ENCODE measurements around the gene NHLRC4.
A peak's percentile ranks its signal among the peaks of the same experiment; 100 is the strongest.

Gene NHLRC4

DNA sequence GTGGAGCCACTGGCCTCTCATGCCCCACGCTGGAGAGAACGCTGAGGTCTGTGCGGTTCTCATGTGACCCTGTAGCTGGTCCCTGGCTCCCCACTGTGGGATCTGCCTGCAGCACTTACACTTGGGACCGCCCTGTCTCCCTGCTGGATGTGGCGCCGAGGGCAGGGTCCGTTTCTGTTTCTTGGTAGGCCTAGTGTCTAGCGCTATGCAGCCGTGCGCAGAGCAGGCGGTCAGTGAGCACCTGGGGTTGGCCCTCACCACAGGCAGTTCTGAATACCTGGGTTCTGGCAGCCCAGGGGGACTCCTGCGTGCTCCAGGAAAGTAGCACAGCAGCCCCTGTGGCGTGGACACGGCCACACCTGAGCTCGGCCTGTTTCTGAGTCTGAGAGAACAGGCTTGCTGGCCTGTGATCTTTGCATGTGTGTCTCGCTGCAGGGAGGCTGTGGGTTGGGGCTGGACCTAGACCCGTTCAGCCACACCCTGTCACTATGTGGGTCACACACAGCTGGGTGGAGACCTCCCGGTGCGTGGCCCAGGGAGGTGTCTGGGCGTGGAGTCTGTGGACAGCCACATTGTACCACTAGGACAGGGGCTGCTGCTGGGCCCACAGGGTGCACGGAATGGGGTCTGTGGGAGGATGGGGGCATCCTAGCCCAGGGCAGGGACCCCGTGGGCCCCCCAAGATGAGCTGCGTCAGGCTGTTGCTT is 36.5 kb upstream of the NHLRC4 start:
- DNase-seq (ENCODE audit: low read depth): no peak

DNA sequence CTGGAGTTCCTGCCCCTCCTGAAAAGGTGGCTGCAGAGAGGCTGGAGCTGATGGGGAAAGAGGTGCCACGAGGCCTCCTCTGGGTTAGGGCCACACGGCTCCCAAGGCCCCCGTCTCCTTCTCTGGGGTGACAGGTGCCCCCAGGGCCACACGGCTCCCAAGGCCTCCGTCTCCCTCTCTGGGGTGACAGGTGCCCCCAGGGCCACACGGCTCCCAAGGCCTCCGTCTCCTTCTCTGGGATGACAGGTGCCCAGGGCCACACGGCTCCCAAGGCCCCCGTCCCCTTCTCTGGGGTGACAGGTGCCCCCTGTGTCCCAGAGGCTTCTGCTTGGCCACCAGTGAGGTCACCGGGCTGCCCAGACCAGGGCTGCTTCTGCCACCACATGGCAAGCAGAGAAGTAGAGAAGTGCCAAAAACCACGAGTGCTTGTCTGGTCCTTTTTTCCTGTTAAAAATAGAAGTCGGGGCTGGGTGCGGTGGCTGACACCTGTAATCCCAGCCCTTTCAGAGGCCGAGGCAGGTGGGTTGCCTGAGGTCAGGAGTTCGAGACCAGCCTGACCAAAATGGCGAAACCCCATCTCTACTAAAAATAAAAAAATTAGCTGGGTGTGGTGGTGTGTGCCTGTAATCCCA is 35.2 kb upstream of the NHLRC4 start:
- DNase-seq (ENCODE audit: low read depth): no peak

DNA sequence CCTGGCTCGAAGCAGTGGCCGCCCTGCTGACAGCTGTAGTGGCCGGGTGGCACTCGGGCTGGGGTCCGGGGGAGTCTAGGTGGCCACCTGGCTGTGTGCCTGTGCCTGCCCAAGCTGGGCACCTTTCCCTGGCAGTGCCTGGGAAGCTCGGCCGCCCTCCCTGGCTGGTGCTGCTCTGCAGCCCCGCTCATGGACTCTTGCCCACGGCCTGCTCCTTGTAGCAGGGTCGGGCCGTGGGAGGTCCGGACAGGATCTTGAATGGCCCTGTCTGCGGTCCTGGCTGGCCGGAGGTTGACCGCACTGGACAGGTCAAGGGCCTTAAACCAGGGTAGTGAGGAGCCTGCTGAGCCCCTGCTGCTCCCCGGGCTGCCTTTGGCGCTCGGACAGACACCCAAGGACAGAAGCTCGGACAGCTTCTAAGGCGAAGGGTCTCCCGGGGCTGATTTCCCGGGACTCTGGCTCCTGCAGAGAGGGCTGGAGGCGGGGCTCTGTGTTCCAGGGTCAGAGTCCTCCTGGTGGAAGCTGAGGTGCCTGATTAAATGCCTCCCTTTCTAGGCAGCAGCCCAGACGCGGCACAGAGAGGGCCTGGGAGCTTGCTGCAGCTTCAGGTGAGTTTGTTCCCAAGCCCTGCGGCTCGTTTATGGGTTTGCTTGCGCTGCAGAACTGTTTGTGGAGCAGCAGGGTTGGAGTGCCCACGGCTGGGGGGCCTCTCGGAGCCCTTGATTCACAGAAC is 33.2 kb upstream of the NHLRC4 start:
- no peak for DNase-seq (ENCODE audit: low read depth)

DNA sequence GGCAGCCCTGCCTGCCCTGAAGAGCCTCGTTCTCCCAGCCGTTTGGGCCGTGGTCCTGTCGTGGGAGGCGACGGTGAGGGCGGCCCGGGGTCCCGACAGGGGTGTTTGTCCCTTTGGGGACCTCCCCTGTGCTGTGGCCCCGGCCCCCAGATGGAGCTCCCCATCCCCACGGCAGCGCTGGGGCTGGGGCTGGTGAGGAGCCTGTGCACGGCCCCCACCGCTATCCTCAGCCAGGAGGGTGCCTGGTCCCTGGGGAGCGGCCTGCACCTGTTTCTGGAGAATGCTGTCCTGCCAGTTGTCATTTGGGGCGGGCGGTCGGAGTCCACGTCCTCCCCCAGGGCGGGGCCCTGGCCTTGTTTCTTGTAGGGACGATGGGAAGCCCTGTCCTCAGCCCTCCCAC is 32.7 kb upstream of the NHLRC4 start:
- no peak for DNase-seq (ENCODE audit: low read depth)

DNA sequence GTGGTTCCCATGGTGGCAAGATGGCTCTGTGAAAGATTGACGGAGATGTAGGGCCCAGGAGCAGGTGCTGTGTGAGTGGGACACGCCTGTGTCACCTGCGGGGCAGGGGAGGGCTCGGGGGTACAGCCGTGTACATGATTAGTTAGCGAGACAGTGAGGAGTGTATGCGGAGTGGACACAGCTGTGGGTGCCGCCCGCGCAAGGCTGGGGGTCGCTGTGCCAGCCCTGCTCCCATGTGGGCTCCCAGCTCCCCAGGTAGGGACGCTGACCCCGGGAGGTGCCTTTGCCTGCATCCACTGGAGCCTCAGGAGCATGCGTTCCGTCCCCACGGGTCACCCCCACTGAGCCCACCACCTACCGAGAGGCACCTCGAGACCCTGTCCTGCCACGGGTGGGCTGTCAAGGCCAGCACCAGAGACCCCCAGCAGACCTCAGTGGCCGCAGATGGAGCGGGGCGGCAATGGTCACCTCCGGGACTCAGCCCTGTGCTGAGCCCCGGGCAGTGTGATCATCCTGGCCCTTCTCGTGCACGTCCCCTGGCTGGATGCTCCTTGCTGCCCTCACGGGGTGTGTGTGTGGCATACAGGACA is 31.9 kb upstream of the NHLRC4 start:
- no peak for DNase-seq (ENCODE audit: low read depth)

DNA sequence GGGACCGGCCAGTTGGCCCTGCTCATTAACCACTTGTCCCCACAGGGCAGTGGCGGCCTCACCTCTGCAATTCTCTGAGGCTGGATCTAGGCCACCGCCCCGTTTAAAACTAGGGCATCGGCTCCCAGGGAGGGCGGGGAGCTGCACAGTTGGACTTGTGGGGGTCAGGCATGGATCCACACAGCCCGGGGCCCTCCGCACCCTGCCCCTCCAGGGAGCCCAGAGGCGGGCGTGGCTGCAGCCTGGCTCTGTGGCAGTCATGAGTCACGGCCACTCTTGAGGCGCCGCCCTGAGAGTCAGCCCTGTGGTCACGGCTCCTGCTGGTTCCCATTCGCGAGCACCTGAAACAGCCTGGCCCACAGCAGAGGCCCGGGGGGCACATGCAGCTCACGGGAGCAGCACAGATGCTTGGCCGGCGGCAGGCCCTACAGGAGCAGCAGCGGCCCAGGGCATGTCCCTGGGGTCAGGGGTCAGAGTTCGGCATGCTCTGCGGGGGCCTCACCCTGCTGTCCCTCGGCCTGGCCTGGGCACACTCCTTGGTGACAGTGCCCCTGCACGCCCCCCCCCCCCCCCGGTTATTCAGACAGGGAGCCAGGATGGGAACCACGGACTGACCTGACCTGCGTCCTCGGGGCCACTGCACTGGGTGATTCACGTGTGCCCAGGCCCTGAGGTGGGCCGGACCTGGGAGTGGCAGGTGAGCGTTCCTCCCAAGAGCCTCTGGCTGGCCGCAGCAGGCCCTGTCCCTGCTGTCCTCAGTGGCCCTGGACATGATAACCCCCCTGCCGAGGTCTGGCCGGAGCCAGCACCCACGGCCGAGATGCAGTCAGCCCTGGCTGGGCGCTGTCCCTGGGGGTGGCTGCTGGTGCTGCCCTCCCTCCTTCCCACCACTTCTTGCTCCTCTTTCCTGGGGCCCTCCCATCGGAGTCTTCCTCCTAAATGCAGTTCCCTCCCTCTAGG is 31.1 kb upstream of the NHLRC4 start:
- no peak for DNase-seq (ENCODE audit: low read depth)

DNA sequence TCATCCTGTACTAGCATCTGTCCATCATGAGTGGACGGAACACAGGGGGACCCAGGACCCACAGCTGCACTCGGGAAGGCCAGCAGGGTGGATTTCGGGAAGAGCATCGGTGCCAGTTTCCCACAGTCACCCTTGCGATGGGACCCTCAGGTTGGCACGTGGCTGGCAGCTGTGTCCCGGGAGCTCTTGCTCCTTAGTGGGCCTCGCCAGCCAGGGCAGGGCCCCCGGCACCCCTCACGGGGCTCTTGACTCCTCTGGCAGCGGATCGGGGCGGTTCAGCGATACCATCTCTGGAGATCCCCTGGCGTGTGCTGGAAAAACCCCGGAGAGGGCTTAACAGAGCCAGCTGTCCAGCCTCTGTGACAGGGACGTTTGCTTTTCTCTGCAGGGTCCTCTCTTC is 30.1 kb upstream of the NHLRC4 start:
- no peak for DNase-seq (ENCODE audit: low read depth)

DNA sequence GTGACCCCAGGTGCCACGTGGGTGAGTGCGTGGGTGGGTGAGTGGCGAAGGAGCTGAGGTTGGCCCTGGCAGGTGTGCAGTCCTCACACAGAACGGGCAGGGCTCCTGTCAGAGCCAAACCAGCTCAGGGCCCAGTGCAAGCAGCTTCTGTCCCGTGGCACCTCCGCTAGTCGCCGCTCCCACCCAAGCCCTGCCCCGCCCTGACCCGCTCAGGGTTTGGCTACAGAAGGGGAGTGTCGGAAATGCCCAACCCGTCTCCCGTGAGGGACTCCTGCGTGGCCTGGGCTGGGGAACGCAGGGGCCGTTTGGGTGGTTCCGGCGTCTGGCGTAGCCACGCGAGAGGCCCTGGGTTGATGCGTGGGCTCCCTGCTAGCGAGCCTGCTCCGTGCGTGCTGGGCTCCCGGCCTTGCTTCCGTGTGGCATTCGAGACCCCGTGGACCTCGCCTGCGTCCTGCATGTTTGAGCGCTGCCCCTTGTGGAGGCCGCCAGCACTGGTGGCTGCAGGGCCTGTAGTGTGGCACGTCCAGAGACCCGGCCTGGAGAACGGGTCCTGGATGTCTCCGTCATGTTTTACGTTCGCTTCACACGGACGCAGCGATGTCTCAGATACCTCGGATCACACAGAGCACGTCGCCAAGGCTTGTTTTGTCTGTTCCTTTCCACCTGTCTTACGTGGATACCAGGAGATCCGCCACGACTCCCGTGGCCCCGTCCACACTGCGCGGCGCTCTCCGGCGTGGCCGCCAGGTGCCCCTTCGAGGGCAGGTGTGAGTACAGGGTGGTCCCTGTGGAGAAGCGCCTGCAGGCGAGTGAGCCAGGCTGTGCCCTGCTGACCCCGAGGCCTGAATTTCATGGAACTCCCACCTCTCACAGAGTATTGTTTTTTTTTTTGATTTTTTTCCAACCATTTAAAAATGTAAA is 29.1 kb upstream of the NHLRC4 start:
- no peak for DNase-seq (ENCODE audit: low read depth)

DNA sequence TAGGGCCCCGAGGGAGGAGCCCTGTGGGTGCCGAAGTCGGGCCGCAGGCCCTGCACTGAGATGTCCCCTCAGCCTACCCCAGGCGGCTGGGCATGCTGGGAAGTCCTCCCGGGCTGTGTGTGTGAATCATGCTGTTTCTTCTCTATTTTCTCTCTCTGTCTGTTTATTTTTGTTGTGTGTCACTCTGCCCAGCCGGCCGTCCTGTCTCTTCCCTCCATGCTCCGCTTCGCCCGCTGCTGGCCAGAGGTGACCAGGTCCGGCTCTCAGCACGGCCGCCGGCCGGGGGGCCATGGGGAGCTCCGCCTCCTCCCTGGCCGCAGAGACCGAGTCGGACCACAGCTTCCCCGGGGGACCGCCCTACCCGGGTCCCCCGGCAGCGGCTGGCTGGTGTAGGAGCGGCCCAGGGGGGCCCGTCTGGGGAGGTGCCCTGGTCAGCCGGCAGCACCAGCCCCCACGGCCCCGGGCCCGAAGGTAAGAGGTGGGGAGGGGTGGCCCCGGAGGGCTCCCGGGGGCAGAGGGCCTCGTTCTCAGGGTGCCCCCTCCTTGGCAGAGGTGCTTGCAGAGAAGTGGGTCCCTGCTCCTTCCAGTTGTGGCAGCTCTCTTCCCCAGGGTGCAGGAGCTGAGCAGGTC is 26.8 kb upstream of the NHLRC4 start:
- DNase-seq (ENCODE audit: low read depth): no peak

DNA sequence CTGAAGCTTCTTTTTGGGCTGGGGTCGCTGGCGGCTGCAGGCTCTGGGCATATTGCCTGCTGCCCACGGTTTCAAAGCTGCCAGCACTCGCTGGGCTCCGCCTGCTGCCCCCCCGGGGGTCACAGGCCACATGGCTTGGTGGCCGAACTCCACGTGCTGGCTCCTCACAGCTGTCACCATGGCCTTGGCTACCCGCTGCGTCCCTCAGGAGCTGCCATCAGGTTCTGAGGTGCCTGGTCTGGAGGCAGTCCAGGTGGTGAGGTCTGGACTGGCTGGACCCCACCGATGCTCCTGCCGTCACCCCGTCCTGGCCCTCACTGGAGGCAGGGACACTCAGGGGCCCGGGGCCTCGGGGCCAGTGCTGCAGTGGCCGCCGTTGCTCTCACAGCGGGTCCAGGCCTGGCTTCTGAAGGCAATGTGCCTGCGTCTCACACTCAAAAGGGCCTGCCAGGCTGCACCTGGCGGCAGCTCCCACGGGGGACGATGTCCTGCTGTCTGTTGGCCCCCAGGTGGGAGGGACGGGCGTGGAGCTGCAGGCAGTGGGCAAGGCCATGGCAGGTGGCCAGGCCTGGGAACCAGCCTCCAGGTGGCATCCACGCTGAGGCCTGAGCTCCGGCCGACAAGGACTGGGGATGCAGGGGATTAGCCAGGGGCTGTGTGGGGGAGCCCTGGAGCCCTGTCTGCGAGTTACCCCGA is 26.0 kb upstream of the NHLRC4 start:
- no peak for DNase-seq (ENCODE audit: low read depth)

DNA sequence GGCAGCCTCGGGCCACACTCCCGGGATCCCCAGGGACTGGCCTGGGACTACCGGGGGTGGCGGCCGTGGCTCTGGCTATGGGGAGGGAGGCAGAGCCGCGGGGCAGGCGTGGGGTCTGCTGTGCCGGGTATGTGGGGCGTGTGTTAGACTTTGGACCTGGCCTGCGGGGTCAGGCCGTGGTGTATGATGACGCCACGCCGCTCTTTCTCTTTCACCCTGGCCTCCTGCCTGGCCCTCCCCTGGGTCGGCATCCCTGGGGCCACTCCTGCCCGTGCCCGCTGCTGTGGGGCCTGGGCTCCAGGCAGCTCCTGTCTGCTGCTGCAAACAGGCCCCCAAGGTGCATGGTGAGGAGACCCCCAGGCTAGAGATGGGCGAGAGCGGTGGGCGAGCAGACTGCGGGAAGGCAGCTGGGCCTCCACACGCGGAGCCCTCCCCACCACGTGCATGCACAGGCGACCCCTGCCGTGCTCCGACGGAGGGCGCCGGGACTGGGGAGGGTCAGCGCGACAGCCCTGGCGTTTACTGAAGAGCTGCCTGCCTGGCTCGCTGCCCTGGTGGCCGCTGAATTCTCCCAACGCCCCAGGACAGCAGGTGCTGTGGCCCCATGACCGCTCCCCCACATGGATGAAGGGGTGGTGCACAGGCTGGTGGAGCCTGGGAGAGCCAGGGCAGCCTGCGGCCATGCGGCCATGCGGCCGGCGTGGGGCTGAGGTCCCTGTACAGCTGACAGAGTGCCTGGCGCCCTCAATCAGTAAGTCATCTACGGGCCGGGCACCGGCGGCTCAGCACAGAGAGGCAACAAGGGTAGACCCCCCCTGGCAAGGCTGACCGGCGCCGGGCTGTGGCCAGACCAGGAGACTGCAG is 23.3 kb upstream of the NHLRC4 start:
- no peak for DNase-seq (ENCODE audit: low read depth)

DNA sequence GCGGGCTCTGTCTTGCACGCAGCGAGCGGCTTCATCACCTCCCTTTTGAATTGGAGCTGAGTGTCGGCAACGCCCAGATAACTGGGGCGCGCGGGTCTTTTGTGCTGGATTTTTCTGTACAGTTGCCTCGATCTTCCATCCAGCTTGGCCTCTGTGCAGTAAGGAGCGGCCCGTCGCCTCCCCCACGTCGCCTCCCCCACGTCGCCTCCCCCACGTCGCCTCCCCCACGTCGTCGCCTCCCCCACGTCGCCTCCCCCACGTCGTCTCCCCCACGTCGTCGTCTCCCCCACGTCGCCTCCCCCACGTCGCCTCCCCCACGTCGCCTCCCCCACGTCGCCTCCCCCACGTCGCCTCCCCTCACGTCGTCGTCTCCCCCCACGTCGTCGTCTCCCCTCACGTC is 22.3 kb upstream of the NHLRC4 start:
- DNase-seq (ENCODE audit: low read depth): no peak

DNA sequence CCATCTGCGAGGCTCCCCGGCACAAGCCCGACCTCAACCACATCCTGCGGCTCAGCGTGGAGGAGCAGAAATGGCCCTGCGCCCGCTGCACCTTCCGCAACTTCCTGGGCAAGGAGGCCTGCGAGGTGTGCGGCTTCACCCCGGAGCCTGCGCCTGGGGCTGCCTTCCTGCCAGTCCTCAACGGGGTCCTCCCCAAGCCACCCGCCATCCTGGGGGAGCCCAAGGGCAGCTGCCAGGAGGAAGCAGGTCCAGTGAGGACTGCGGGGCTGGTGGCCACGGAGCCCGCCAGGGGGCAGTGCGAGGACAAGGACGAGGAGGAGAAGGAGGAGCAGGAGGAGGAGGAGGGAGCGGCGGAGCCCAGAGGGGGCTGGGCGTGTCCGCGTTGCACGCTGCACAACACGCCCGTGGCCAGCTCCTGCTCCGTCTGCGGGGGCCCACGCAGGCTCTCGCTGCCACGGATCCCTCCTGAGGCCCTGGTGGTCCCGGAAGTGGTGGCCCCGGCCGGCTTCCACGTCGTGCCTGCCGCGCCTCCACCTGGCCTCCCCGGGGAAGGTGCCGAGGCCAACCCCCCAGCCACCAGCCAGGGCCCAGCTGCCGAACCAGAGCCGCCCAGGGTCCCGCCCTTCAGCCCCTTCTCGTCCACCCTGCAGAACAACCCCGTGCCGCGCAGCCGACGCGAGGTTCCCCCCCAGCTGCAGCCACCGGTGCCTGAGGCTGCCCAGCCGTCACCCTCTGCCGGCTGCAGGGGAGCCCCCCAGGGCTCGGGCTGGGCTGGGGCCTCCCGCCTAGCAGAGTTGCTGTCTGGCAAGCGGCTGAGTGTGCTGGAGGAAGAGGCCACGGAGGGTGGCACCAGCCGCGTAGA is 19.7 kb upstream of the NHLRC4 start:
- peak; percentile 34 for DNase-seq (ENCODE audit: low read depth)

DNA sequence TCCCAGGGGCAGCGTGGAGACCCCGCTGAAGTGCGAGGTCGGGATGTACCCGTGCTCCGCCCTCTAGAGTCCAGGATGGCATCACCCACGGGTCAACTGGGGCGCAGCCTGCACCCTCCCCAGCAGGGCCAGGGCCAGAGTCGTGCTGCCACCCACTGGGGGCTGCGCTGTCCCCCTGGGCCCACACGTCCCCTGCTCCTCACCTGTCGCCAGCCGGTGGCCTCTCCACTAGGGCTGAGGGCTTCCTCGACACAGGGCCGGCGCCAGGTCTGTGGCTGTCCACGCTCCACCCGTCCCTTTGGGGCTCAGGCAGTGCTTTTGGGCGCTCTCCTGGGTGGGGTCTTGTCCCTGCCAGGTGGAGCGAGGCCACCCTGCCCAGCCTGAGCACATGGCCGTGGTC is 18.2 kb upstream of the NHLRC4 start:
- no peak for DNase-seq (ENCODE audit: low read depth)

DNA sequence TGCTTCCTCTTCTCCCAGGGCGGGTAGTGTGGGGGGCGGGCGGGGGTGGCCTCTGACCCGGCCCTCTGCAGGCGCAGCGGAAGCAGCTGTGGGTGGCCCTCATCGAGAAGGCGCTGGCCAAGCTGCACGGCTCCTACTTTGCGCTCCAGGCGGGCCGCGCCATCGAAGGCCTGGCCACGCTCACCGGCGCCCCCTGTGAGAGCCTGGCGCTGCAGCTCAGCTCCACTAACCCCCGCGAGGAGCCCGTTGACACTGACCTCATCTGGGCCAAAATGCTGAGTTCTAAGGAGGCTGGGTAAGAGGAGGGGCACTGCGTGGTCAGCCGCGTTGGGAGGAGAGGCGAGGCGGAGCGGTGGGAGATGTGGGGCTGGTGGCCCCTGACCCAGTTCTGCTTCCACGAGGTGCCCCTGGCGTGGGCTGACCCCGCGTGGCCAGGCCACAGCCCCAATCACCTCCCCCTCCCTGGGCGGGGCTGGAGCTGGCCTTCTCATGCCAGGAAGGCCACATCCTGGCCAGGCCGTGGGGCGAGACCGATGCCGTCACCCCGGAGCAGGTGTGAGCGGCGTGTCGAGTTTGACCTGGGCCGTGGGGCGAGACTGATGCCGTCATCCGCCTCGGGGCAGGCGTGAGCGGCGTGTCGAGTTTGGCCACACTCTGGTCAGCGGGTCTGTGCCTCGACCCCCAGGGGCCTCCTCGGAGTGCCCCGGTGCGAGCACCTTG is 17.1 kb upstream of the NHLRC4 start:
- no peak for DNase-seq (ENCODE audit: low read depth)

DNA sequence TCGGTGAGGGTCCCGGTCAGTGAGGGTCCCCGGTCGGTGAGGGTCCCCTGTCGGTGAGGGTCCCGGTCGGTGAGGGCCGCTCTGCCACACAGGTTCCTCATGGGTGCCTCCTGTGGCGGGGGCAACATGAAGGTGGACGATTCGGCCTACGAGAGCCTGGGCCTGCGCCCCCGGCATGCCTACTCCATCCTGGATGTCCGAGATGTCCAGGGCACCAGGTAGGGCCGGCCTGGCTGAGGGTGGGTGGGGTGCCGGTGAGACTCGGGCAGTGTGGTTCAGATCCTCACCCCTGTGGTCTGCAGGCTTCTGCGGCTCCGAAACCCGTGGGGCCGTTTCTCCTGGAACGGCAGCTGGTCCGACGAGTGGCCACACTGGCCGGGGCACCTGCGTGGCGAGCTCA is 15.6 kb upstream of the NHLRC4 start:
- no peak for DNase-seq (ENCODE audit: low read depth)

DNA sequence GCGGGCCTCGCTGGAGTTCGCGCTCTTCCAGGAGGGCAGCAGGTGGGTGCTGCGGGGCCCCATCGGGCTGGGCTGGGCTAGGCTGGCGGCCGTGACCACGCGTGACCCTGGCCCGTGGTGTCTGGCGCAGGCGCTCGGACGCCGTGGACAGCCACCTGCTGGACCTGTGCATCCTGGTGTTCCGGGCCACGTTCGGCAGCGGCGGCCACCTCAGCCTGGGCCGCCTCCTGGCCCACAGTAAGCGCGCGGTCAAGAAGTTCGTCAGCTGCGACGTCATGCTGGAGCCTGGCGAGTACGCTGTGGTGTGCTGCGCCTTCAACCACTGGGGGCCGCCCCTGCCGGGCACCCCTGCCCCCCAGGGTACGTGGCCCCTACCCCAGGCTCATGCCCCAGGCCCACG is 14.6 kb upstream of the NHLRC4 start:
- no peak for DNase-seq (ENCODE audit: low read depth)
